Measurements from ENCODE around the gene MMP17.
"Not testable (repeated sequence)": the region's sequence is repeated elsewhere in the genome, so short reads cannot be mapped to it uniquely, and the experiment has no call there.

Gene MMP17

GRCh38 chr12:131867471-131867870, 39.3 kb downstream of the MMP17 start:
- no peak for DNase-seq

GRCh38 chr12:131867891-131868675, 39.9 kb downstream of the MMP17 start:
- no peak for DNase-seq

GRCh38 chr12:131869871-131870418, 41.8 kb downstream of the MMP17 start:
- DNase-seq: peak; percentile 27

GRCh38 chr12:131871677-131872076, 43.5 kb downstream of the MMP17 start:
- DNase-seq: no peak

GRCh38 chr12:131872154-131873051, 44.2 kb downstream of the MMP17 start:
- DNase-seq: no peak

GRCh38 chr12:131873293-131873692, 45.1 kb downstream of the MMP17 start:
- no peak for DNase-seq

GRCh38 chr12:131874972-131875371, 46.8 kb downstream of the MMP17 start:
- DNase-seq: not testable (repeated sequence)

- DNase-seq: not testable (repeated sequence)
These were observed 49.0 kb downstream of the MMP17 start for GRCh38 chr12:131877216-131877615.

- not testable (repeated sequence) for DNase-seq
These were observed 50.2 kb downstream of the MMP17 start for GRCh38 chr12:131878436-131878835.

- DNase-seq: no peak
These were observed 54.8 kb downstream of the MMP17 start for GRCh38 chr12:131882804-131883520.

GRCh38 chr12:131883521-131883900, 55.3 kb downstream of the MMP17 start:
- no peak for DNase-seq

- not testable (repeated sequence) for DNase-seq
These were observed 56.9 kb downstream of the MMP17 start for GRCh38 chr12:131885076-131885475.

- no peak for DNase-seq
These were observed 57.4 kb downstream of the MMP17 start for GRCh38 chr12:131885543-131886057.

- DNase-seq: not testable (repeated sequence)
These were observed 63.5 kb downstream of the MMP17 start for GRCh38 chr12:131891722-131892121.

- no peak for DNase-seq
These were observed 64.8 kb downstream of the MMP17 start for GRCh38 chr12:131892711-131893604.

GRCh38 chr12:131893605-131894312, 65.6 kb downstream of the MMP17 start:
- no peak for DNase-seq

- DNase-seq: peak; percentile 68
These were observed 66.2 kb downstream of the MMP17 start, which contains the start of gene ULK1 for GRCh38 chr12:131894313-131894860. Gene ULK1 (plus strand): TSS chr12:131894622. CDS start chr12:131895002, 380 bp downstream.

GRCh38 chr12:131894981-131895639, 66.9 kb downstream of the MMP17 start:
- no peak for DNase-seq

GRCh38 chr12:131895640-131896079, 67.5 kb downstream of the MMP17 start:
- DNase-seq: no peak
